ENCODE data around the gene TLE5.

- TF ChIP-seq SIN3A (IDR thresholded peaks at IDR 0.05; ENCODE audit: borderline replicate concordance, insufficient read depth, low read length): no peak
- no peak for TF ChIP-seq POLR2AphosphoS5 (IDR thresholded peaks at IDR 0.05; ENCODE audit: low read depth, low read length)
Observed at GRCh38 chr19:3054265-3054971, 7.9 kb downstream of the TLE5 start.

All from PFSK-1 (cell line).